PC-3 (cell line): ENCODE data around the gene LTBP1.

Source experiments
- CTCF ChIP-seq: fragments of 300-600 bp; sonication (generic); conservative IDR thresholded peaks from 2 replicates; pipeline ENCODE4 v1.5.1; 2017; ENCODE audit warnings: antibody characterized with exemption, low read depth, mild to moderate bottlenecking, low read length
- EZH2 ChIP-seq: fragments of 300-600 bp; sonication (generic); IDR thresholded peaks from one replicate; pipeline ENCODE4 v1.6.1; 2017; ENCODE audit warnings: antibody characterized with exemption, mild to moderate bottlenecking, low read length; ENCODE audit not compliant: unreplicated experiment
- EZH2phosphoT487 ChIP-seq: fragments of 300-600 bp; sonication (generic); IDR thresholded peaks from 2 replicates; pipeline ENCODE4 v1.6.1; 2018; ENCODE audit warnings: mild to moderate bottlenecking, antibody characterized with exemption, low read length, borderline replicate concordance

GRCh38 chr2:33213244-33213643 is 266.5 kb downstream of the LTBP1 start:
- TF ChIP-seq EZH2: no peak
- no peak for TF ChIP-seq CTCF
- TF ChIP-seq EZH2phosphoT487: no peak
